Measurements from ENCODE around the gene DES.

DES gene

DNA sequence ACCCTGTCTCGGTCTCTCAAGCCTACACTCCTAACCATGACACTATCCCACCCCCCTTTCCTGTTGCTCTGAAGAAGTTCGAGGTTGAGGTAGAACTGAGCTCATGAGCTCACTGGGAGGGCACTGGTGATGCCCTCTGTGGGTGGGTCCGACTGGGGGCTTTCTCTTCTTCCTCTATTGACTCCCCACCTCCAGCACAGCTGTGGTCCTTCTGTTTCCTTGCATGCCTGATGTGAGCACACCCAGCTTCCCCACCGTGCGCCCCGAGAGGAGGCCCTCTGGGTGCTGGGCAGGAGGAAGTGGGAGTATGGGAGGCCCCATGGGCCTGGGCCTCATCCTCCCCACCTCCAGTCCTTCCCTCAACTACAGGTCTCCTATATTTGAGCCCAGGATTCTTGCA, 37.4 kb downstream of the DES start:
- no peak for TF ChIP-seq POLR2A (IDR thresholded peaks at IDR 0.05; ENCODE audit: extremely low read depth, insufficient read length)
- TF ChIP-seq, protein P1, sequence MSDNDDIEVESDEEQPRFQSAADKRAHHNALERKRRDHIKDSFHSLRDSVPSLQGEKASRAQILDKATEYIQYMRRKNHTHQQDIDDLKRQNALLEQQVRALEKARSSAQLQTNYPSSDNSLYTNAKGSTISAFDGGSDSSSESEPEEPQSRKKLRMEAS (IDR thresholded peaks at IDR 0.05; ENCODE audit: low read depth, low read length): no peak
- TF ChIP-seq, protein P2, sequence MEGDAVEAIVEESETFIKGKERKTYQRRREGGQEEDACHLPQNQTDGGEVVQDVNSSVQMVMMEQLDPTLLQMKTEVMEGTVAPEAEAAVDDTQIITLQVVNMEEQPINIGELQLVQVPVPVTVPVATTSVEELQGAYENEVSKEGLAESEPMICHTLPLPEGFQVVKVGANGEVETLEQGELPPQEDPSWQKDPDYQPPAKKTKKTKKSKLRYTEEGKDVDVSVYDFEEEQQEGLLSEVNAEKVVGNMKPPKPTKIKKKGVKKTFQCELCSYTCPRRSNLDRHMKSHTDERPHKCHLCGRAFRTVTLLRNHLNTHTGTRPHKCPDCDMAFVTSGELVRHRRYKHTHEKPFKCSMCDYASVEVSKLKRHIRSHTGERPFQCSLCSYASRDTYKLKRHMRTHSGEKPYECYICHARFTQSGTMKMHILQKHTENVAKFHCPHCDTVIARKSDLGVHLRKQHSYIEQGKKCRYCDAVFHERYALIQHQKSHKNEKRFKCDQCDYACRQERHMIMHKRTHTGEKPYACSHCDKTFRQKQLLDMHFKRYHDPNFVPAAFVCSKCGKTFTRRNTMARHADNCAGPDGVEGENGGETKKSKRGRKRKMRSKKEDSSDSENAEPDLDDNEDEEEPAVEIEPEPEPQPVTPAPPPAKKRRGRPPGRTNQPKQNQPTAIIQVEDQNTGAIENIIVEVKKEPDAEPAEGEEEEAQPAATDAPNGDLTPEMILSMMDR (IDR thresholded peaks at IDR 0.05; ENCODE audit: low read depth, low read length): no peak
- DNase-seq (ENCODE audit: low read depth): peak; percentile 92
- H3K4me3 ChIP-seq (ENCODE audit: low read depth, low read length): no peak overlapping the region

DNA sequence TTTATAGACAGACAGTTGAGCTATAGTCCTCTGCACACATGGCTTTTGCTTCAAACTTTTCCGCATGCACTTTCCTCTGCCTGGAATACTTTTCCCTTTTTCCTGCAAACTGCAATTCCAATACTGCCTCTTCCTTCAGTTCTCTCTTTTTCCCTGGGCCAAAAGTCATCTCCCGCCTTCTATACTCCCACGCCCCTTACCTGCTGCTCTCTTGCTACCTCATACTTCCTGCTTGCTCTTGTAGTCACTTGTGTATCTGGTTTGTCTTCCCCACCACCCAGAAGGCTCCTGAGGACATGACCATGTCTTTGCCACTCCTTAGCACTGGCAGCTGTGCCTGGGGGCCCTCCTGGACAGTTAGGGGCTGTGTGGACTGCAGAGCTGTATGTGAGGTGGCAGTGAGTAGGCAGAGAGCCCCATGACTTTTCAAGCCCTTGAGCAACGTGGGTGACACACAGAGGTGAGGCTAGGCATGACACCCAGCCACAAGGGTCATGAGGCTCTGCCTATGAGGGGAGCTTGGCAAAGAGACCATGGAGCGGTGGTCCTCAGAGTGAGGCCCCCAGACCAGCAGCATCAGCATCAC, 39.7 kb downstream of the DES start:
- no peak for TF ChIP-seq MYC (IDR thresholded peaks at IDR 0.05; ENCODE audit: low read depth, low read length)
- TF ChIP-seq, protein P1 (IDR thresholded peaks at IDR 0.05; ENCODE audit: low read depth, low read length): peak; percentile 37; the same call in 1 of the 2 replicates
- TF ChIP-seq, protein P2 (IDR thresholded peaks at IDR 0.05; ENCODE audit: low read depth, low read length): peak; percentile 62
- TF ChIP-seq POLR2A (IDR thresholded peaks at IDR 0.05; ENCODE audit: extremely low read depth, insufficient read length): no peak
- no peak overlapping the region for H3K4me3 ChIP-seq (ENCODE audit: low read depth, low read length)
- DNase-seq (ENCODE audit: low read depth): peak; percentile 77

DNA sequence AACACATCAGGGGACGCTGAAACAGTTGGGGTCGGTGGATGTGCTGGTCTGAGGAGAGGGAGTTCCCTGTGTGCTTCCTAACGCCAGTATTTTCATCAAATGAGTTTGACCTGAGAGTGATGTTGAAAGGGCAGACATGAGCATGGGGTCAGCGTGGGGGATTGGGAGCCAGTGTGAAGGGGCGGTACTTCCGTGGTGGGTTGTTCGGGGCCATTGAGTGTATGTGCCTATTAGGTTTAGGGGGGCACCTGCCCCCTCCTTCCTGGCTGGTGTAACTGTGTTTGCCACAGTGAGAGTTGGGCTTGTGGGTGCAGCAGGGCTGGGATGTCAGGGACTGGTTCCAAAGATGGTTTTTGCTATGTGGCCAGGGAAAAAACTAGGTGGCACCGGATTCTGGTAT, 40.8 kb downstream of the DES start:
- TF ChIP-seq POLR2A (IDR thresholded peaks at IDR 0.05; ENCODE audit: extremely low read depth, insufficient read length) (no peak), MYC (IDR thresholded peaks at IDR 0.05; ENCODE audit: low read depth, low read length) (no peak)
- TF ChIP-seq, protein P1 (IDR thresholded peaks at IDR 0.05; ENCODE audit: low read depth, low read length): no peak
- TF ChIP-seq, protein P2 (IDR thresholded peaks at IDR 0.05; ENCODE audit: low read depth, low read length): no peak
- H3K4me3 ChIP-seq (ENCODE audit: low read depth, low read length): no peak overlapping the region
- DNase-seq (ENCODE audit: low read depth): no peak

DNA sequence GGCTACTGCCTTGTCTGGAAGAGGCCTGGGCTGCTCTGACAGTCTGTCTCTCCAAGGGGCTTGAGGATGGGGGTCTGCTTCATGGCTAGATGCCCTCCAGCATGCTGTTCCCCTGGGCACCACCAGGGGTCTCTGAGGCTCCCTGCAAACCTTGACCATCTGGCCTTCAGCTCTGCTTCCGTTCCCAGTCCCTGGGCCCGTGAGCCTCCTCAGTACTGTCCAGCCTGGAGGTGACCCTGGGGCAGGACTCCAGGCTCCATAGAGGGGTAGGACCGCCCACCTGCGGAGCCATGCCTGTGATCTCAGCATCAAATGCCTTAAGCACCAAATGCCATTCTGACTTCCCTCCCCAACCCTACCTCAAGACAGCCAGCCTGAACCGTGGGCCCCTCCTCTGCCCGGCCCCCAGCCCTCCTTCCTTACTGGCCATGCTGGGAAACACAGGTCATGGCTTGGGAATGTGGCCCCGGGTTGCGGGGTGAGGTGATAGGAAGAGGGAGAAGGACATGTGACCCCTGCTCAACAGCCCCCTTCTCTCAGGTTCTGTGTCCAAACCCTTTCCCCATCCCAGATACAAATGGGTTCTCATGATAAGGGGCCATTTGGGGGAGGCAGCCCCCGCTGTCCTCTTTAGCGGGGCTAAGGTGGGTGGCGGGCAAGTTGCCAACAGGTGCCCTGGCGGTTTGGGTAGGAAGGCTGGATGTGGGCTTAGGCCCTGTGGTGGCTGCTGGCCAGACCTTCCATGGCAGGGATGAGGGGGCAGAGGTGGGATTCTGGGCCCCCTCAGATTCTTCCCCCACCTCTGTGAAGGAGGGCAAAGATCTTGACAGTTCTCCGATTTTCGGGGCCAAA, 41.5 kb downstream of the DES start:
- peak; percentile 77 for DNase-seq (ENCODE audit: low read depth)
- no peak overlapping the region for H3K4me3 ChIP-seq (ENCODE audit: low read depth, low read length)
- TF ChIP-seq POLR2A (IDR thresholded peaks at IDR 0.05; ENCODE audit: extremely low read depth, insufficient read length): no peak
- TF ChIP-seq, protein P2 (IDR thresholded peaks at IDR 0.05; ENCODE audit: low read depth, low read length): peak; percentile 98
- TF ChIP-seq MYC (IDR thresholded peaks at IDR 0.05; ENCODE audit: low read depth, low read length): peak; percentile 7; the same call in 1 of the 2 replicates
- TF ChIP-seq, protein P1 (IDR thresholded peaks at IDR 0.05; ENCODE audit: low read depth, low read length): peak; percentile 63

DNA sequence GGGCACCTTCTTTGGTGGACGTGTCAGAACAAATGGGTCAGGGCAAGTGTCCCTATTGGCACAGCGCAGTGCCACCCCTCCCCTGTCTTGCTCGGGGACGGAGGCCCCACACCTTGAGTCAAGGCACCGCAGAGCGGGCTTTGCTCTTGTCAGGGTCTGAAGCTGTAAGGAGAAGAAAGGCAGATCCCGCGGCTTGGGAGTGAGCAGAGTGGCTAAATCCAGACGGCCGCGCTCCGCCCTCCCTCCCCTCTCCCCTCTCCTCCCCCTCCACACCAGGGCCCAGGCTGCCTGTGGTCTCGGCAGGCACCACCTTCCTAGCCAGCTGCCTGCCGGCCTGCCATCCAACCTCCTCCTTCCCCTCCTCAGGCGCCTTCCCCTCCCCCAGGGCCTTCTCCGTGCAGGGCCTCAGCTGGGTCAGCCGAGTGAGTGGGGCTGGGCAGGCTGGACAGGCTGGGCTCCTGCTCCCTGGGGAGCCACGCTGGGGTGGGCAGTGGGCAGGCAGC, 42.3 kb downstream of the DES start:
- peak overlapping the region; percentile 41 for H3K4me3 ChIP-seq (ENCODE audit: low read depth, low read length)
- DNase-seq (ENCODE audit: low read depth): peak; percentile 97
- TF ChIP-seq, protein P2 (IDR thresholded peaks at IDR 0.05; ENCODE audit: low read depth, low read length): no peak
- TF ChIP-seq, protein P1 (IDR thresholded peaks at IDR 0.05; ENCODE audit: low read depth, low read length): 0 out of 2 replicates have a peak, but pooled peaks have one; percentile 20
- TF ChIP-seq MYC (IDR thresholded peaks at IDR 0.05; ENCODE audit: low read depth, low read length): no peak
- peak; percentile 18 for TF ChIP-seq POLR2A (IDR thresholded peaks at IDR 0.05; ENCODE audit: extremely low read depth, insufficient read length)
